ENCODE data around the gene RASGRF1. TPM values are rescaled to one million over a fixed set of nuclear protein-coding genes. Genes with fewer than 3 reads are reported as not detected.

The RASGRF1 gene
- polyA plus RNA-seq, 1 donor (not counting 4 experiments of a cell fraction or from before 2014, with no cell fraction given), result 0.08 TPM

GRCh38 chr15:79130535-79131130 lies 40.1 kb upstream of the RASGRF1 start:
- dilution Hi-C loops (cut with MboI; ENCODE audit: extremely low pct_ligation_motif_present, low sequenced_read_pairs), result no loop called here
- Histone ChIP-seq H4K20me1 (ENCODE audit: control insufficient read depth, extremely low read depth, insufficient read depth, low read length) (no peaks in the 10 kb centered on the region), H3K36me3 (ENCODE audit: control insufficient read depth in 2 of 2, extremely low read depth in 1 of 2, insufficient read depth in 2 of 2, low read length in 2 of 2) (no peaks in the 10 kb centered on the region), H3K9me1 (ENCODE audit: control insufficient read depth, extremely low read depth, insufficient read depth, low read length) (no peaks in the 10 kb centered on the region), H3K9ac (ENCODE audit: control insufficient read depth, extremely low read depth, insufficient read depth, low read length) (no peak overlapping the region), H3K9me3 (ENCODE audit: control insufficient read depth, low read depth, low read length) (no peaks in the 10 kb centered on the region), H3K79me2 (ENCODE audit: control insufficient read depth, insufficient read depth, low read length) (no peaks in the 10 kb centered on the region), H3K27me3 (ENCODE audit: control insufficient read depth, extremely low read depth, insufficient read depth, low read length) (no peaks in the 10 kb centered on the region), H3K4me1 (ENCODE audit: control insufficient read depth, extremely low read depth, insufficient read depth, low read length) (no peaks in the 10 kb centered on the region), H3K27ac (ENCODE audit: control insufficient read depth, insufficient read depth, low read length) (no peak overlapping the region), H3K4me3 (ENCODE audit: control insufficient read depth in 2 of 3, extremely low read depth in 1 of 3, insufficient read depth in 2 of 3, low read depth in 1 of 3, low read length in 3 of 3) (no peak overlapping the region), H3K4me2 (ENCODE audit: control insufficient read depth, extremely low read depth, insufficient read depth, low read depth, low read length) (no peak overlapping the region), H2AFZ (ENCODE audit: control insufficient read depth, low read length) (no peak overlapping the region)
- DNase-seq (ENCODE audit: low read depth, low spot score) (no peak), FAIRE-seq (no peak)
- TF ChIP-seq CTCF (optimal IDR thresholded peaks at IDR 0.05 in 1 of 3, IDR thresholded peaks at IDR 0.05 in 1 of 3, conservative IDR thresholded peaks at IDR 0.05 in 1 of 3; ENCODE audit: extremely low read depth in 1 of 3, insufficient read depth in 2 of 3, low read length in 3 of 3), result peak; percentile 16 to 24 (median 18)
- no peak for TF ChIP-seq EZH2 (IDR thresholded peaks at IDR 0.05; ENCODE audit: low read length)

DNA sequence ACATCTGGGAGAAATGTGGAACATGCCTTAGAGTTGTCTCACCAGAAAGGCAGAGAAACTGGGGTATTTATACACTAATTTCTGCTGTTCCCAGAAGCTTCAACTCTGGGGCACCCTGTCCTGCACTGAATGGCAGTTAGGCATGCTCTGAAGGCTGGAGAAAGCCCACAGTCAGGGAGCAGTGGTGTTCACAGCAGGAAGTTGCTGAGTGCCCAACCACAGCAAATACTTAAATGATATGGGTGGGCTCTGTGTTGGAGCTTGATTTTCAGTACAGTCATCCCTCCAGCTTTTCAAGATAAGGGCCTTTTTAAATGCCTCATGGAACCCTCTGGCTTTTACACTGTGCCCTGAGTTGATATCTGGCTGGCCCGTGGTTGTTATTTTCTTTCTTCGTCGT lies 38.7 kb upstream of the RASGRF1 start:
- no peaks in the 10 kb centered on the region for H3K9me3 ChIP-seq (ENCODE audit: control insufficient read depth, low read depth, low read length)
- no peaks in the 10 kb centered on the region for H3K9me1 ChIP-seq (ENCODE audit: control insufficient read depth, extremely low read depth, insufficient read depth, low read length)
- no peaks in the 10 kb centered on the region for H4K20me1 ChIP-seq (ENCODE audit: control insufficient read depth, extremely low read depth, insufficient read depth, low read length)
- H3K27ac ChIP-seq (ENCODE audit: control insufficient read depth, insufficient read depth, low read length), result no peak overlapping the region
- no peak overlapping the region for H2AFZ ChIP-seq (ENCODE audit: control insufficient read depth, low read length)
- dilution Hi-C loops (cut with MboI; ENCODE audit: extremely low pct_ligation_motif_present, low sequenced_read_pairs), result no loop called here
- no peaks in the 10 kb centered on the region for H3K36me3 ChIP-seq (ENCODE audit: control insufficient read depth in 2 of 2, extremely low read depth in 1 of 2, insufficient read depth in 2 of 2, low read length in 2 of 2)
- FAIRE-seq, result no peak
- H3K27me3 ChIP-seq (ENCODE audit: control insufficient read depth, extremely low read depth, insufficient read depth, low read length), result peaks cover 3% of the 10 kb centered on the region
- no peaks in the 10 kb centered on the region for H3K79me2 ChIP-seq (ENCODE audit: control insufficient read depth, insufficient read depth, low read length)
- H3K4me2 ChIP-seq (ENCODE audit: control insufficient read depth, extremely low read depth, insufficient read depth, low read depth, low read length), result no peak overlapping the region
- no peaks in the 10 kb centered on the region for H3K4me1 ChIP-seq (ENCODE audit: control insufficient read depth, extremely low read depth, insufficient read depth, low read length)
- H3K9ac ChIP-seq (ENCODE audit: control insufficient read depth, extremely low read depth, insufficient read depth, low read length), result no peak overlapping the region
- no peak for DNase-seq (ENCODE audit: low read depth, low spot score)
- no peak overlapping the region for H3K4me3 ChIP-seq (ENCODE audit: control insufficient read depth in 2 of 3, extremely low read depth in 1 of 3, insufficient read depth in 2 of 3, low read depth in 1 of 3, low read length in 3 of 3)
- TF ChIP-seq CTCF (optimal IDR thresholded peaks at IDR 0.05 in 1 of 3, IDR thresholded peaks at IDR 0.05 in 1 of 3, conservative IDR thresholded peaks at IDR 0.05 in 1 of 3; ENCODE audit: extremely low read depth in 1 of 3, insufficient read depth in 2 of 3, low read length in 3 of 3) (no peak), EZH2 (IDR thresholded peaks at IDR 0.05; ENCODE audit: low read length) (no peak)
